ENCODE measurements around the gene TSC22D1. TPM values are rescaled to one million over a fixed set of nuclear protein-coding genes. Genes with fewer than 3 reads are reported as not detected.

Gene TSC22D1
- total RNA-seq, 1 donor from 2014 or later: 18.6 TPM

DNA sequence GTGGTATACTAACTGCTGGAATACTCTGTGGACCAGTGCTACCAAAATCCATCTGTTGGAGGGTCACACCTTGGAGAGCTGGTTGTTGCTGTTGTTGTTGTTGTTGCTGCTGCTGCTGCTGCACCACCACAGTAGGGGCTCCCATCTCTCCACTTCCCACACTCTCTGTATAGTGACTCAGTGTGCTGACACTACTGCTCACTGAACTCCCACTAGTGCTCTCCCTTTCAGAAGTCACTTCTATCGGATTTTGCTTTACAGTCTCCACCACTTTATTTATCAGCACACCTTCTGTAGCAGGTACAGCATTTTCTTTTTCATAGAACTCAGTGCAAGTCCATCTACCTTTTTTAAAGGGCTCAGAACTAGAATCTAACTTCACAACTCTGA is 1.7 kb downstream of the TSC22D1 start:
- ChIA-PET POLR2A (no interaction called here), CTCF (no interaction called here)
- intact Hi-C loops (cut with micrococcal nuclease): loop anchor here (2.0 to 10.0 kb wide), 5 partner anchors 670 to 1980 kb away; partner anchors contain the start of genes COG3, DNAJC15, LRCH1 and ZC3H13
- H3K27ac Mint-ChIP-seq: no peak overlapping the region
- H3K4me3 Mint-ChIP-seq: no peak overlapping the region
- peaks cover 3% of the 10 kb centered on the region for H3K27me3 Mint-ChIP-seq
- H3K36me3 Mint-ChIP-seq (ENCODE audit: low read depth): peaks cover 2% of the 10 kb centered on the region
- peaks cover 29% of the 10 kb centered on the region for H3K4me1 Mint-ChIP-seq
- H3K9me3 Mint-ChIP-seq: no peaks in the 10 kb centered on the region
- no peak for ATAC-seq (ENCODE audit: low read depth)
- DNase-seq: no peak
- TF ChIP-seq, protein P1, sequence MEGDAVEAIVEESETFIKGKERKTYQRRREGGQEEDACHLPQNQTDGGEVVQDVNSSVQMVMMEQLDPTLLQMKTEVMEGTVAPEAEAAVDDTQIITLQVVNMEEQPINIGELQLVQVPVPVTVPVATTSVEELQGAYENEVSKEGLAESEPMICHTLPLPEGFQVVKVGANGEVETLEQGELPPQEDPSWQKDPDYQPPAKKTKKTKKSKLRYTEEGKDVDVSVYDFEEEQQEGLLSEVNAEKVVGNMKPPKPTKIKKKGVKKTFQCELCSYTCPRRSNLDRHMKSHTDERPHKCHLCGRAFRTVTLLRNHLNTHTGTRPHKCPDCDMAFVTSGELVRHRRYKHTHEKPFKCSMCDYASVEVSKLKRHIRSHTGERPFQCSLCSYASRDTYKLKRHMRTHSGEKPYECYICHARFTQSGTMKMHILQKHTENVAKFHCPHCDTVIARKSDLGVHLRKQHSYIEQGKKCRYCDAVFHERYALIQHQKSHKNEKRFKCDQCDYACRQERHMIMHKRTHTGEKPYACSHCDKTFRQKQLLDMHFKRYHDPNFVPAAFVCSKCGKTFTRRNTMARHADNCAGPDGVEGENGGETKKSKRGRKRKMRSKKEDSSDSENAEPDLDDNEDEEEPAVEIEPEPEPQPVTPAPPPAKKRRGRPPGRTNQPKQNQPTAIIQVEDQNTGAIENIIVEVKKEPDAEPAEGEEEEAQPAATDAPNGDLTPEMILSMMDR (IDR thresholded peaks at IDR 0.05): no peak

DNA sequence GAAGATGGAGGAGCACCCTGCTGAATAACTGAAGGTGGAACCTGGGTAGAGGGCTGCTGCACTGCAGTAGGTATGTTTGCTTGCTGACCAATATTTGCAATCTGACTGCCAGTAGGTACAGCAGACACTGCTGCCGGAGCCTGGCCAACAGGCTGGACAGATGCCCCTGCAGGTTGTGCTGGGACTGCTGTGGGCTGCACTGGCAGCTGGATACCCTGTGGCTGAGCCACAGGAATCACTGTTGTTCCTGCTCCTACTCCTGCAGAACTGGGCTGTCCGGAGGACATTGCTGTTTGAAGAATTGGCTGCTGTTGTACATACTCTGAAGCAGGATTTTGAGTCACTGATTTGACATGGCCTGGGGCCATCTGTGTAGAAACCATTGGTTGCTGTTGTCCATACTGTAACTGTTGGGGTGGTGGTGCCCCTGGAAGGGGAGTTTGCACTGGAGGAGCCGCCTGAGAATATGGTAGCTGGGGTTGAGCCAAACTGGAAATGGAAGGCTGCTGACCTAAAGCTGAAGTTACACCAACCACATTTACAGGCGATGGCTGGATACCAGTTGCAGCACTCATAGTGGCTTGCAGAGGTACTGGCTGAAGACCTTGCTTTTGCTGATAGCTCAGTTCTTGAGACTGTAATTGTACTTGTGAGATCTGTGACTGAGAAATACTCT is 2.2 kb downstream of the TSC22D1 start:
- H3K9me3 Mint-ChIP-seq: no peaks in the 10 kb centered on the region
- peaks cover 2% of the 10 kb centered on the region for H3K36me3 Mint-ChIP-seq (ENCODE audit: low read depth)
- intact Hi-C loops (cut with micrococcal nuclease): loop anchor here (2.0 to 10.0 kb wide), 5 partner anchors 669 to 1981 kb away; partner anchors contain the start of genes COG3, DNAJC15, LRCH1 and ZC3H13
- no peak overlapping the region for H3K27ac Mint-ChIP-seq
- H3K27me3 Mint-ChIP-seq: peaks cover 3% of the 10 kb centered on the region
- H3K4me1 Mint-ChIP-seq: peaks cover 29% of the 10 kb centered on the region
- ChIA-PET CTCF (no interaction called here), POLR2A (no interaction called here)
- ATAC-seq (ENCODE audit: low read depth): no peak
- TF ChIP-seq, protein P1 (IDR thresholded peaks at IDR 0.05): no peak
- no peak overlapping the region for H3K4me3 Mint-ChIP-seq
- DNase-seq: no peak

DNA sequence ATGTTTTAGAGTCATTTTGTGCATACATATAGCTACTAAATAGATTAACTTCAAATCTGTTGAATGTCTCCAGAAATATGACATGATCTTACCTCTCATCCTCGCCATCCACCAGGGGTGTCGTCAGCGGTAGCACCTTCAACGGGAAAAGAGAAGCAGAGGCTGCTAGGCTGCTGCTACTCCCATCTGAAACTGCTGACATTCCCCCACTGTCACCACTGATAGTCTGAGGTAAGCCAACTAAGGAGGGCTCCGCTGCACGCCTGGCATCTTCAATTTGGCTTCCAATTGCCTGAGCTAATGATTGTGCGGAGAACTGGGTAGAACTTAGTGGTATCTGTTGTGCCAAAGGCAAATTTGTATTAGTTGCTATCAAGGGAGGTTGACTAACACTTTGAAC is 3.1 kb downstream of the TSC22D1 start:
- peaks cover 2% of the 10 kb centered on the region for H3K36me3 Mint-ChIP-seq (ENCODE audit: low read depth)
- ChIA-PET CTCF (no interaction called here), POLR2A (no interaction called here)
- H3K9me3 Mint-ChIP-seq: no peaks in the 10 kb centered on the region
- H3K27me3 Mint-ChIP-seq: peaks cover 3% of the 10 kb centered on the region
- intact Hi-C loops (cut with micrococcal nuclease): loop anchor here (10.0 kb wide), 4 partner anchors 668 to 1982 kb away; partner anchors contain the start of genes DNAJC15, LRCH1 and ZC3H13
- peaks cover 24% of the 10 kb centered on the region for H3K4me1 Mint-ChIP-seq
- ATAC-seq (ENCODE audit: low read depth): no peak
- H3K4me3 Mint-ChIP-seq: peak overlapping the region; percentile 3
- no peak for DNase-seq
- TF ChIP-seq, protein P1 (IDR thresholded peaks at IDR 0.05): no peak
- no peak overlapping the region for H3K27ac Mint-ChIP-seq

GRCh38 chr13:44566601-44567000 is 9.5 kb downstream of the TSC22D1 start:
- no peaks in the 10 kb centered on the region for H3K27me3 Mint-ChIP-seq
- H3K4me3 Mint-ChIP-seq: no peak overlapping the region
- ChIA-PET CTCF (no interaction called here), POLR2A (no interaction called here)
- intact Hi-C loops (cut with micrococcal nuclease): no loop called here
- H3K4me1 Mint-ChIP-seq: peaks cover 2% of the 10 kb centered on the region
- H3K27ac Mint-ChIP-seq: no peak overlapping the region
- H3K36me3 Mint-ChIP-seq (ENCODE audit: low read depth): no peaks in the 10 kb centered on the region
- H3K9me3 Mint-ChIP-seq: no peaks in the 10 kb centered on the region
- DNase-seq (no peak), ATAC-seq (ENCODE audit: low read depth) (no peak)
- TF ChIP-seq, protein P1 (IDR thresholded peaks at IDR 0.05): no peak

GRCh38 chr13:44565881-44566280 is 10.2 kb downstream of the TSC22D1 start:
- Mint-ChIP-seq H3K27me3 (no peaks in the 10 kb centered on the region), H3K4me1 (peaks cover 2% of the 10 kb centered on the region), H3K9me3 (no peaks in the 10 kb centered on the region), H3K36me3 (ENCODE audit: low read depth) (no peaks in the 10 kb centered on the region), H3K27ac (no peak overlapping the region), H3K4me3 (no peak overlapping the region)
- ATAC-seq (ENCODE audit: low read depth): no peak
- intact Hi-C loops (cut with micrococcal nuclease): no loop called here
- POLR2A ChIA-PET: no interaction called here
- TF ChIP-seq, protein P1 (IDR thresholded peaks at IDR 0.05): no peak
- DNase-seq: no peak
- CTCF ChIA-PET: no interaction called here

Measured in activated B cell treated with CpG ODN at 0.5 μM for 24 hours (primary cell).